ENCODE measurements around the gene TENT5C.

DNA sequence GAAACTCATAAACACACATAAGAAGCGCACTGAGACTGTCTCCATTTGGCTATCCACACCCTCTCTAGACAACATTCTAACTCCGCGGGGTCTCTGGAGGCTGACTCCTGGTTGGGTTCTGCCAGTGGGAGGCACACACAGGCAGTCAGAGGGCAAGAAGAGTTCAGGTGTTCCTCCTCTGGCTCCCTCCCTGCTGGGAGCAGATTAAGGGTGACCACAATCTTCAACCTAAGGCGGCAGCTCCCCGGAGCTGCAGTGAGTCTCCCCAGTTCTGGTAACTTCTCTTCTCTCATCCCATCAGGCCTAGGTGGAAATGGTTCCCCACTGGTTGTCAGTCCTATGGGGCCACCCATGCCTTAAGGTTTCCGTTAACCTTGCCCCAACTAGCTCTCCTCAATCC lies 7.4 kb upstream of the TENT5C start:
- TF ChIP-seq CTCF (IDR thresholded peaks at IDR 0.05 in 2 of 3, conservative IDR thresholded peaks at IDR 0.05 in 1 of 3; ENCODE audit: control insufficient read depth in 2 of 3, extremely low read depth in 1 of 3, insufficient read depth in 1 of 3, low read depth in 3 of 3, low read length in 3 of 3) = no peak
- no peak for TF ChIP-seq ZNF24 (IDR thresholded peaks at IDR 0.05)
- TF ChIP-seq CBX5 (IDR thresholded peaks at IDR 0.05; ENCODE audit: low read depth) = no peak
- no peak for TF ChIP-seq CREB1 (IDR thresholded peaks at IDR 0.05; ENCODE audit: low read depth)
- TF ChIP-seq POLR2AphosphoS2 (IDR thresholded peaks at IDR 0.05; ENCODE audit: low read depth, low read length) = no peak
- no peak for TF ChIP-seq POLR2AphosphoS5 (IDR thresholded peaks at IDR 0.05; ENCODE audit: low read length)
- TF ChIP-seq SKIL (IDR thresholded peaks at IDR 0.05; ENCODE audit: low read depth, poor library complexity, severe bottlenecking) = no peak

Measured in GM12878 (cell line).